HG02840 (cell line): Measurements from ENCODE around the gene KMT2E.
"Not testable (repeated sequence)": the region's sequence is repeated elsewhere in the genome, so short reads cannot be mapped to it uniquely, and the experiment has no call there.

Experiments used
- ATAC-seq: cut with Tn5 transposase; IDR thresholded peaks from one replicate; pipeline ENCODE4 v1.9.1; 2021; ENCODE audit warnings: mild to moderate bottlenecking, moderate library complexity, moderate number of reproducible peaks; ENCODE audit not compliant: unreplicated experiment, low FRiP score

KMT2E gene

DNA sequence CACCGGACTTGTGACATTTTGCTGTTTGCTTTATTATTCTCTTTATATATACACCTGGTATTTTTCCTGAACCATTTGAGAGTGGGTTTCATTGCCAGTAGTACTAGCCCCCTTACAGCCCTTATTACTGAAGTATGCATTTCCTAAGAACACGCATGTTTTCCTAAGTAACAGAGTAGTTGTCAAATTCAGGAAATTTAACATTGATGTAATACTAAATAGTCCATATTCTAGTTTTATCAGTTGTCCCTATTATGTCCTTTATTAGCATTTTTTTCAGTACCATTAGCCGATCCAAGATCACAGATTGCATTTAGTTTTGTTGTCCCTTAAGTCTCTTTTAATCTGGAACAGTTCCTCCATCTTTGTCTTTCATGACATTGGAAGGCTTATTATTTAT is 8.0 kb downstream of the KMT2E start:
- no peak for ATAC-seq

DNA sequence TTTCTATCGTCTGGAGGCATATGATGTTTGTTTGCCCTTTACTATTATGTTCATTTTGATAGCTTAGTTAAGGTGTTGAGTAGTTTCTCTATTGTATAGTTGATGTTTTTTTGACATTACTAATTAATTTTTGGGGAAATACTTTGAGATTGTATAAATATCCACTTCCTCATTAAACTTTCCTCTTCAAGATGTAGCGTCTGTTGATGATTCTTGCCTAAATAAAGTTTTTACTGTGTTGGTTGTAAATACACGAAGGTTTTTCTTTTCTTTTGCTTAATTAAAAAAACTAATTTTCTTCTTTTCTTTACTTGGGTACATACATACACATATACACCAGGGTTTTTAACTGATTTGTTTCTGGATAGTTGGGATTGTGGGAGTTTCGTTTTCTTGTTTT is 8.5 kb downstream of the KMT2E start:
- ATAC-seq, result no peak

DNA sequence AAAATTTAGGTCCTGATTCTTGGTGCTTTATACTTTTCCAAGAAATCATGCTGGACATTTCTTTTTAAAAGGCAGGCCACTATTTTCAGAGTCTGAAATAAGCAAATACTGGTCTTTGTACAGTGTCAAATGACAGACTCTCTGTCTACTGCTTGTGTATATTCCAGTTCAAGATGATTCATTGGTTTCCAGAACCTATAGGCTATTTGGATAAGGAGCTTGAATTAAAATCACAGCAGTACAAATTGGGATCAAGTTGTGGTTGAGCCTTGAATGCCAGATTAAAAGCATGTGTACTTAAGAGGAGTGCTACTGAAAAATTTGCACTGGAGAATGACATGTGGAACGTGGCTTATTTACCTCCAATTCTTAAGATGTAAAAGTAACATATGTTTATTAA is 10.7 kb downstream of the KMT2E start:
- no peak for ATAC-seq

DNA sequence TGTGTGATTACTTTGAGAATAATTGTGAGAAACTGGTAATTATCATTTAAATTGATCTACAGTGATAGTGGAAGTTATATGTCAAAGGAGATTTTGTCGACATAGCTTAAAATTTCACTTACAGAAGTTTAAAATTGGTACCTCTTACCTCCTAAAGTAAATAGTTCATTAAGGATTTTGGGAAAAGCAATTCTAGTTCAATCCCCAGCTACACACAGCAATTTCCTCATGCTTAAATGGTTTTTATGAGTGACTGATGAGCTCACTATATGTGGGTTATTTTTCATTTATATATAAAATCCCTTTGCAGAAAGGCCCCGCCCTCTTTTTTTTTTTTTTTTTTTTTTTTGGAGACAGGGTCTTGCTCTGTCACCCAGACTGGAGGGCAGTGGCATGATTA is 12.7 kb downstream of the KMT2E start:
- ATAC-seq, result no peak

DNA sequence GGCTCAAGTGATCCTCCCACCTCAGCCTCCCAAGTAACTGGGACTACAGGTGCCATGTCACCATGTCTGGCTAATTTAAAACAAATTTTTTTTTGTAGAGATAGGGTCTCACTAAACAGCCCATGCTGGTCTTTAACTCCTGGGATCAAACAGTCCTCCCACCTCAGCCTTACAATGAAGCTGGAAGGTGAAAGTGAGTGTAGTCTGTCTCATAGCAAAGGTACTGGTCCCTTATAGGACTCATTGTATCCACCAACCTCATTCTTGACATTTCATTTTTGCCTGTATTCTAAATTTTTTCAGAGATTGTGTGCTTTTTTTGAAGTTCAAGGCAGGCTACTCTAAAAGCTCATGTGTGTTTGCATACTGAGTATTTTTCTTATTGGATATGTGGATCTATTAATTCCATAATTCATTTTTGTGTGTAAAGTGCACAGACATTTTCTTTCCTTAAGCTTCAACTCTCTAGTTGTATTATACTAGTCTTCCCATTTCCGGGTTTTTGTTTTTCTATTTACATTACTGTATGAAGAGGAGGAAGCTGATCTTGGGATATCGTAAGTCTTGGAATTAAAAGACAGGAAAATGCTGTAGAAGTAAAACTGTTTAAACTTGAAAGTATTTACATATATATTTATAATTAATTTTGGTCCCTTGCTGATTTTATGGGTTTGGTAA is 13.3 kb downstream of the KMT2E start:
- no peak for ATAC-seq

DNA sequence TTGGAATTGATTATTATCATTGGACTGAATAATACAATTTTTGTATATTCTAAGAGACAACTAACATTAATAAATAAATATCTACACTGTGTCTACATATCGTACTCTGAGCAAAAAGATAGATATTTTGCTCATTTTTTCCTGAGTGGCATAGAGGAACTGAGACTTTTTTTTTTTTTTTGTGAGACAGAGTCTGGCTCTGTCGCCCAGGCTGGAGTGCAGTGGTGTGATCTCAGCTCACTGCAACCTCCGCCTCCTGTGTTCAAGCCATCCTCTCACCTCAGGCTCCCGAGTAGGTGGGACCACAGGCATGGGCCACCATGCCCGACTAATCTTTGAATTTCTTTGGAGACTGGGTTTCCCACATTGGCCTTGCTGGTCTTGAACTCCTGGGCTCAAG is 14.0 kb downstream of the KMT2E start:
- peak; percentile 56 for ATAC-seq

DNA sequence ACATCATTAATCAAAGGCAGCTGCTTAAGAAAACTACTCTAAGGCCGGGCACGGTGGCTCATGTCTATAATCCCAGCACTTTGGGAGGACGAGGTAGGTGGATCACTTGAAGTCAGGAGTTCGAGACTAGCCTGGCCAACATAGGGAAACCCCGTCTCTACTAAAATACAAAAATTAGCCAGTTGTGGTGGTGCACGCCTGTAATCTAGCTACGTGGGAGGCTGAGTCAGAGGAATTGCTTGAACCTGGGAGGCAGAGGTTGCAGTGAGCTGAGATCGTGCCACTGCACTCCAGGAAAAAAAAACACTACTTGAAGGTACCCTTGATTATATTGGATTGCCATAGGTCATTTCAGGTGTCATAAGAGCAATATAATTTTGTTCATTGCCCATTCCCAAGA is 14.9 kb downstream of the KMT2E start:
- ATAC-seq, result not testable (repeated sequence)

DNA sequence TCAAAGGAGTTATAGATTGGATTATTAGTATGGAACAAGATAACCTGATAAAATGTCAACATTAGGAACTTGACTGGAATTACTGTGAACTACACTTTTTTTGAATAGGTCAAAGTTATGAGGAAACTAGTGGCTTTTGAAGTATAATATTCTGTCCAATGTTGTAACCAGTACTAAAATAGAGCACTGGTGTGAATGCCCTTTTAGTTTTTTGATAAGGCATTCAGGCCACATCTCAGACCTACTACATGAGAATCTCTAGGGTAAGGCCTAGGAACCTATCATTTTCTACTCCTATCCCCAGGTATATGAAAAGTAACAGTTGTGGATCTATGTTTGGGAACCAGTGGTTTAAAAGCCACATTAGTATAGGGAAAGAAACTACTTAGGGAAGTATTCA is 16.4 kb downstream of the KMT2E start:
- no peak for ATAC-seq

DNA sequence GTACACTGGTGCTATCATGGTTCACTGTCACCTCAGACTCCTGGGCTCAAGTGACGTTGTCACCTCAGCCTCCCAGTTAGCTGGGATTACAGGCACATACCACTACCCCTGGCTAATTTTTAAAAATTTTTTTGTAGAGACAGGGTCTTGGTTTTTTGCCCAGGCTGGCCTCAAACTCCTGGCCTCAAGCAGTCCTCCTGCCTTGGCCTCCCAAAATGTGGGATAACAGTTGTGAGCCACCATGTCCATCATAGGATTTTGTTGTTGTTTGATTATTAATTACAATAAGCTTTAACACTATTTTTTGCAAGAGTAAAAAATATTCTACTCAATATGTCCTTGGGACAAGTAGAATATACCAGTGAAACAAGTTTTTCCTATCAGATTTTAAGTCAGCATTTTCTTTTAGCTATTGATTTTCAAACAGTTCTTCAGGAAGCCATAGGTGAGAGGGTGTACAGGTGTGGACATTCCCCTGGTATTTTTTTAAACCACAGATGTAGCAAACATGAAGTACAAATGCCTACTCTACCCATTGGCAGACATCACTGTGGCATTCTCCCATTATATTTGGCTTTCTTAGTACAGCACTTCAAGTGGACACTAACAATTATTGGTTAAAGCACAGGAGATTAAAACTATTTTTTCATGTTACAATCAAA is 18.7 kb downstream of the KMT2E start:
- no peak for ATAC-seq

DNA sequence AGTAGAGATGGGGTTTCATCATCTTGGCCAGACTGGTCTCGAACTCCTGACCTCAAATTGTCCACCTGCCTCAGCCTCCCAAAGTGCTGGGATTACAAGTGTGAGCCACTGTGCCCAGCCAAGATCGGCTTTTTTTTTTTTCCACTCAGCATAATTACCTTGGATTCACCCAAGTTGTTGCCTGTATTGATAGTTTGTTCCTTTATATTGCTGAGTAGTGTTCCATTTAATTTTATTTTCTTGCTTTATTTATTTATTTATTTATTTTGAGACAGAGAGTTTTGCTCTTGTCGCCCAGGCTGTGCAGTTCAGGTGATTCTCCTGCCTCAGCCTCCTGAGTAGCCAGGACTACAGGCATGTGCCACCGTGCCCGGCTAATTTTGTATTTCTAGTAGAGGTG is 21.3 kb downstream of the KMT2E start:
- no peak for ATAC-seq

DNA sequence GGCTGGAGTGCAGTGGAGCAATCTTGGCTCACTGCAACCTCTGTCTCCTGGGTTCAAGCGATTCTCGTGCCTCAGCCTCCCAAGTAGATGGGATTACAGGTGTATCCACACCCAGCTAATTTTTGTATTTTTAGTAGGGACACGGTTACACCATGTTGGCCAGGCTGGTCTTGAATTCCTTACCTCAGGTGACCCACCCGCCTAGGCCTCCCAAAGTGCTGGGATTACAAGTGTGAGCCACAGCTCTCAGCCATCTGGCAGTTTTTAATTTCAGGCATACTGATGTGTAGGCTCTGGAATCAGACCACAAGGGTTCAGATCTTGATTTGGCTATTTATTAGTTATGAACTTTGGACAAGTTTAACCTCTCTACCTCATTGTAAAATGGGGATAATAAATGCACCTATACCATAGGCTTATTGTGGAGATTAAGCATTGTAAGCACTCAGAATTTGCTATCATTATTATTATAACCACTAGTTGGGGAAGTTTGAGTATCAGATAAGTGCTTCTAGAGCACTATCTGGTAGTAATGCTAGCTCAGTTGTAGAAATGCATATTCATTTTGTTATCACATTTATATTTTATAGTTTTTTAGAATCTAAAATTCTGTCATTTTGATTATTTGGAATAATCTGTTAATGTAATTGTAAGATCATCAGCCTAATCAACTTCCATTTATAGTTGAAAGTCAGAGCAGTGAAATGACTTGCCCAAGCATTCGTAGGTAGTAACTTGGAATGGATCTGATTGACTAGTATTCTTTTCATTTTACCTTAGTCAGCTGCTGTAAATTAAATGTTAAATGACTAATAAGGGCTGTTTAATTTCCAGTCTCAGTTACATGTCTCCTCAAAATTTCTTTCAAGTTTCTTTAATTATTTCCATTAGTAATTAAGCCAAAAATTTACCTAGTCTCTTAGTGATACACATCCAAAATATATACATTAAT is 22.5 kb downstream of the KMT2E start:
- no peak for ATAC-seq

DNA sequence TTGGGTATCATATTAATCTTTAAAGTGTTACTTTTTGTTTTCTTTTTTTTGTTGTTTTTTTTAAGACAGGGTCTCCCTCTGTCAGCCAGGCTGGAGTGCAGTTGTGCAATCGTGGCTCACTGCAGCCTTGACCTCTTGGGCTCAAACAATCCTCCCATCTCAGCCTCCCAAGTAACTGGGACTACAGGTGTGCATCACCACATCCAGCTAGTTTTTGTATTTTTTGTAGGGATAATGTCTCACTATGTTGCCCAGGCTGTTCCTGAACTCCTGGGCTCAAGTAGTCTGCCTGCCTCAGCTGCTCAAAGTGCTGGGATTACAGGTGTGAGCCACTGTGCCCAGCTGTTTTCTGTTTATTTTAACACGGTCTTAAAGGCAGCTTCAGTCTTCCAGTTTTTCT is 23.3 kb downstream of the KMT2E start:
- no peak for ATAC-seq

DNA sequence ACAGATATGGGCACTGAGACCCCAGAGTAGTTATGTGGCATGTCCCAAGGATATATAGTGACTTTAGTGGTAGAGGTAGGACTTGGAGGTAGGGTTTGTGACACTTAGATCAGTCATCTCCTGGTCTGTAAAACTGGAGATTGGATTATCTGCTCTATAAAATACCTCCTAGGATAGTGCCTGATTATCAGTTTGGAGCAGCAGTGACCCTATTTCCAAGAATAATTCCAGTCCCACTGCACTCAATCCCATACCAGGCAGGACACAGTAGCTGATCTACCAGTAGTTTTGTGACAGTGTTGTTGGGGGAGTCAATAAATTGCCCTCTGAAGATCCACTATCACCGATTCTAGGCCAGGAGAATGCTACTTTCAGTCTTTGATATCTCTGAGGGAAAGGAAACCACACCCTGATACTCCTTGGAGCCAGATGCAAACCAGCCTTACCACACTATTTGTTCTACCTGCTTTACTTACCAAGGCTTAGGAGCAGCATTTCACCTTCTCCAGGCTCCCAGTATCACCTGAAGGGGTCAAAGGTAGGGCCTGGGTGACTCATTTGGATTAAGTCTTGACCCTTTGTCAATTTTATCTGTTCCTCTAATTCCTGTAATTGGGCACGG is 30.6 kb downstream of the KMT2E start:
- no peak for ATAC-seq

DNA sequence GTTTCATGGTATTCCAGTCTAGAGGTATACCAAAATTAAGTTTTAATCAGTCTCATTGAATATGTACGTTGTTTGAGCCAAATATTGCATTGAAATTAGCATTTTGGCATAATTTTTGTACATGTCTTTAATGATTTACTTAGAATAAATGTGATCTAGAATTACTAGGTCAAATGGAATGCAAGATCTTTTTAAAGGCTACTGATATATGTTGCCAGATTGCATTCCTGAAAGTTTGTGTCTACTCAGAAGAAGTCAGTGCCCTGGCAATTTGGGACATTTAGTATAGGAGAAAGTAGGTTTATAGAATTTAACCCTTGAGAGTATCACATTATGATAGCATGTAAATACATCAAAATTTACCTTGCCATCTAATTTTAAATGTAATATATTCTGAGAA is 32.4 kb downstream of the KMT2E start:
- no peak for ATAC-seq

DNA sequence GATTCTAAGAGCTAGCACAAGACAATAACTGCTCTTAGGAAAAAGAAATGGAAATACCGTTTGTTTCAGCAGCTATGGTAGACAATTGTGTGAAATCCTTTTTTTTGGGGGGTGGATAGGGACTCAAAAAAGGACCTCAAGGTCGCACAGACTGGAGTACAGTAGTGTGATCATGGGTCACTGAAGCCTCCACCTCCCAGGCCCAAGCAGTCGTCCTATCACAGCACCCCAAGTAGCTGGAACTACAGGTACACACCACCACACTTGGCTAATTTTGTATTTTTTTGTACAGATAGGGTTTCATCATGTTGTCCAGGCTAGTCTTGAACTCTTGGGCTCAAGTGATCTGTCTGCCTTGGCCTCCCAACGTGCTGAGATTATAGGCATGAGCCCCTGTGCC is 33.9 kb downstream of the KMT2E start:
- no peak for ATAC-seq

DNA sequence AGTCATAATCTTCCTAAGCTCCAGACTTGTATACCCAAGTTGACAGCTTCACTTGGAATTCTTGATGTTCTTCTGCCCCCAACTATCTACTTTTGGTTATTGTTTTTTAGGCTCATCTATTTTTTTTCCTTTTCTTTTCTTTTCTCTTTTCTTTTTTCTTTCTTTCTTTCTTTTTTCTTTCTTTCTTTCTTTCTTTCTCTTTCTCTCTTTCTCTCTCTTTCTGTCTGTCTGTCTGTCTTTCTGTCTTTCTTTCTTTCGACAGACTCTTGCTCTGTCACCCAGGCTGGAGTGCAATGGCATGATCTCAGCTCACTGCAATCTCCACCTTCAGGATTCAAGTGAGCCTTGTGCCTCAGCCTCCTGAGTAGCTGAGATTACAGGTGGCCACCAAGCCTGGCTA is 36.5 kb downstream of the KMT2E start:
- no peak for ATAC-seq

DNA sequence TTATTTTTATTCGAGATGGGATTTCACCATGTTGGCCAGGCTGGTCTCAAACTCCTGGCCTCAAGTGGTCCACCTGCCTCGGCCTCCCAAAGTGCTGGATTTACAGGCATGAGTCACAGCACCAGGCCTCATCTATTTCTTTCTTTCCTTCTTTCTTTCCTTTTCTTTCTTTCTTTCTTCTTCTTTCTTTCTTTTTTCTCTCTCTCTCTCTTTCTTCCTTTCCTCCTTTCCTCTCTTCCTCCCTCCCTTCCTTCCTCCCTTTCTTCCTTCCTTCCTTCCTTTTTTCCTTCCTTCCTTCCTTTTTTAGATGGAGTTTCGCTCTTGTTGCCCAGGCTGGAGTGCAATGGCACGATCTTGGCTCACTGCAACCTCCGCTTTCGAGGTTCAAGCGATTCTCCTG is 36.9 kb downstream of the KMT2E start:
- ATAC-seq, result not testable (repeated sequence)

DNA sequence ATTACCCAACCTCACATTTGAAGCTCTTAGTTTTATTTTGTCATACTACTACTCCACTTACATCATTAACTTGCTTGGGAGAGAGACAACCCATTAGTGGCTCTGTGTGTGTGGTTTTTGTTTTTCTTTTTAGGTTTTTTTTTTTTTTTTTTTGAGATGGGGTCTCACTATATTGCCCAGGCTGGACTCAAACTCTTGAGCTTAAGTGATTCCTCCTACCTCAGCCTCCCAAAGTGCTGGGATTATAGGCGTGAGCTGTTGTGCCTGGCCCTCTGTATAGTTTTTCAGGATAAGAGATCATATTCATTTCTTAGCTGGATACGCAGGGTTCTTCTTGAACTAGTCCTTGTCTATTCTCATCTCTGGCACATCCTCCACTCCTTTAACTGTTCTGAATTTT is 41.1 kb downstream of the KMT2E start:
- ATAC-seq, result no peak

DNA sequence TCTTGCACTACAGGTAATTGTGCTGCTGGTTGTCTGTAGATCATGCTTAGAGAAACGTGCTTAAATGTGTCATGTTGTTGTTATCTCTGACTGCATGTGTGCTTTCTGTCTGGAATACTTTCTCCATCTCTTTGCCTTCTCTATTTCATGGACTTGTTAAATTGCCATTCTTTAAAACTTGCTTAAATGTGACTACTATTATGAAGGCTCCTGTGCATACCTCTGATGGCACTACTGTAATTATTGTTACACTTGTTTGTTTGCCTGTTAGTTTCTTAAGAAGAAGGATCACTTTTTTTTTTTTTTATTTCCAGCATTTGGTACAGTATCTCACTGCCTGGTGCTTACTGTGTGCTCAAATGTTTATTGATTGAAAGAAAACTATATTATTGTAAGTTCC is 41.6 kb downstream of the KMT2E start:
- ATAC-seq, result no peak

DNA sequence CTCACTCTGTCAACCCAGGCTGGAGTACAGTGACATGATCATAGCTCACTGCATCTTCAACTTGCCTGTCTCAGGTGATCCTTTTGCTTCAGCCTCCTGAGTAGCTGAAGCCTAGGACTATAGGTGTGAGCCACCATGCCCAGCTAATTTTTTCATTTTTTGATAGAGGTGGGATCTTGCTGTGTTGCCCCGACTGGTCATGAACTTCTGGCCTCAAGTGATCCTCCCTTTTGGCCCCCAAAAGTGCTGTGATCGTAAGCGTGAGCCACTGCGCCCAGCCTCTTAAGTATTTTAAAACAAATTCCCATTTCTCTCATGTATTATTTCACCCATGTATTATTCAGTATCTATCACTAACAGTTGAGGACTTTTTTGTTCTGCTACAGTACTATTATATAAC is 43.5 kb downstream of the KMT2E start:
- no peak for ATAC-seq

DNA sequence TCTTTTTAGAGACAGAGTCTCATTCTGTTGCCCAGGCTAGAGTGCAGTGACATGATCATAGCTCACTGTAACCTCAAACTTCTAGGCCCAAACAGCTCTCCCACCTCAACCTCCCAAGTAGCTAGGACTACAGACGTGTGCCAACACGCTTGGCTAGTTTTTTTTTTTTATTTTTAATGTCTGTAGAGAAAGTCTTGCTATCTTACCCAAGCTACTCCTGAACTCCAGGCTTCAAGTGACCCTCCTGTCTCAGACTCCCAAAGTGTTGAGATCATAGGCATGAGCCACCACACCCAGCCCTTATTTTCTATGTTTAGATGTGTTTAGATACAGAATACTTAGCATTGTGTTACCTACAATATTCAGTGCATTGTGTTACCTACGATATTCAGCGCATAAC is 46.4 kb downstream of the KMT2E start:
- no peak for ATAC-seq
